ENCODE data around the gene MYH15.
A peak's percentile ranks its signal among the peaks of the same experiment; 100 is the strongest.

Gene MYH15

DNA sequence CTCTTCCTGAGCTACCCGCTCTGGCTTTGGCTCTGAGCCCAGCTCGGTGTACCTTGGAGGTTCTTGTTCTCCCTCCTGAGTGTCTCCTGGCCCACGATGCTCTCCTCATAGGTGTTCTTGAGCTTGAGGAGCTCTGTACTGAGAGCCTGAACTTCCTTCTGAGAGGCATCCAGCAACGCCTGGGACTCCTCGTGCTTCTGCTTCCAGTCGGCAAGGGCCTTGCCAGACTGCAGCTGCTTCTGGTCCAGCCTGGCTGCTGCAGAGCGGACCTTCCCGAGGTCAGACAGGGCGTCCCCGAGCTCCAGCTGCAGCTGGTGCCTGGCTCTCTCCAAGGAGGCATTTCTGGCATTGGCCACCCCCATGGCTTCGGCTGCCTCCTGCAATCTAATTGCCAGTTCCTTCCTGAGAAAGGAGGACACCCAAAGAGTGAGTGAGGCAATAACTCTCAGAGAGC is 99.8 kb downstream of the MYH15 start:
- no peak for DNase-seq

- no peak for DNase-seq
Observed at GRCh38 chr3:108409800-108410178, 100.6 kb downstream of the MYH15 start.

DNA sequence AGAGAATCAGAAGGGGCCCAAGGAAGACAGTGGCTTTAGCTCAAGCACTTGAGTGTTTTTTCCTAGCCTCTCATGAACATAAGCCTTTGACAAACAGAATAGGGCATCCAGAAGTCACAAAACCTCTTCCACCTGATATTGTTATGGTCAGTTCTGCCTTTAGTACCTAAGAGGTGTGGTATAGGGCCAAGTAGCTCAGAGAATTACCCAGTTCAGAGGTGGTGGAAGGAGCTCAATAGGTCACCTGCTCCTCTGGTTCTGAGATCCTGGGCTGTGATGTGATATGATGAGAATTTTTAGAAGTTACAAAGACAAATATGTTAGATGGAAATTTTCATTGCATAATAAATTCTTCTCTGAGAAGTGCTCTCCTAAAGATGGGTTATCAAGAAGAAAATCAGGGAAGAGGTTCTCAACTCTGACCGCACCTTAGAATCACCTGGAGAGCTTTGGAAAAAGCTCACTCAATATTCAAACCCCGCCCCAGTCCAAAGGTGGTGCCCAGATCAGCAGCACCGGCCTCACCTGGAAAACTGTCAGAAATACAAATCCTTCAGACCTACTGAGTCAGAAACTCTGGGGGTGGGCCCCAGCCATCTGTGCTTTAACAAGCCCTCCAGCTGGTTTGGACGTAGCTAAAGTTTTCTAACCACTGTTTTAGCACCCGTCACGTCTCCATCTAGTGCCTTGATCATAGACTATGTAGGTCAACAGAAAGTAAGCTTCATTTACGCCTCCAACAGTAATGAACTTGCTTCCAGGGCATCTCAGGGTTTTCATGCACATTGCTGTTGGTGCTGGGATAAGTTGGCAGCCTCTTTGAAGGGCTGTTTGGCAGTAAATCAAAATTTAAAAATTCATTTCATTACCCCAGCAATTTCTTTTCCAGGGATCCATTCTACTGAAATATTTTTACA is 101.3 kb downstream of the MYH15 start:
- DNase-seq = no peak

DNA sequence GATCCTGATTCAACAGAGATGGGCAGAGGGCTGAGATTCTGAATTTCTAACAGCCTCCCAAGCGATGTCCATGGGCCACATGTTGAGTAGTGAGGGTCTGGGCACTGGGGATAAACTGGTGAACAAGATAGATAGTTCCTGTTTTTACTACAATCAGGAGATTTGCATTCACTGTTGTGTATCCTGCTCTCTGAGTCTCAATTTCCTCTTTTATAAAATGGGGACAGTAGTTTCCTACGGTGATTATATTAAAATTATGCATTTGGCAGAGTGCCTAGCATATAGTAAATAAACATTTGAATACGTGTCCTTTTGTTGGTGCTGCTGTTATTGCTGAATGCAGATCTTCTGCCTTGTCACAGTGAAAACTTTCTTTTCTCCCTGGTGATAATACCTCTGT is 102.5 kb downstream of the MYH15 start:
- DNase-seq = no peak

DNA sequence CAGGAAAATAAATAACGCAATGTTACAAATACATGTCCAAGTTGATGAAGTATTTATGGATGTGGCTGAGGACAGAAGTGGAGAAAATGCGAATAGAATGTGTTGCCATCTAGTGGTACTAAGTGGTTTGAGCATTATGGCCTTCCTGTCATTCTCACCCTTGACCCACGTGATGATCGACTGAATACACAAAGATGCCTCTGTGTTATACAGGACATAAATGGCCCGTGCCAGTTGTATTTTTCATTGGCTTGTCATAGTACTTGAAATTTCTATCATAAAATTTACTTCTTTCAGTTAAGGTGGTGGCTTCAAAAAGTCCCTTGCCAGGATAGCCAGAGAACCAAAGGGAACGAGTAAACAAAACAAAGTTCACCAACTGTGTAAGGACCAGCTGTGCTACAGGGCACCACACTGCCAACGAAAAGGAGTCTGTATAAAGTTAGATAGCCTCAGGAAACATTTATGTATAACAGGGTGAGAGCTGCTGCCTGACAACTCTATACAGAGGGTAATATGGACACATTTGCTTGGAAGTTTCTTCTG is 103.7 kb downstream of the MYH15 start:
- DNase-seq = peak; percentile 59

- no peak for DNase-seq
Observed at GRCh38 chr3:108406063-108406660, 104.2 kb downstream of the MYH15 start.

DNA sequence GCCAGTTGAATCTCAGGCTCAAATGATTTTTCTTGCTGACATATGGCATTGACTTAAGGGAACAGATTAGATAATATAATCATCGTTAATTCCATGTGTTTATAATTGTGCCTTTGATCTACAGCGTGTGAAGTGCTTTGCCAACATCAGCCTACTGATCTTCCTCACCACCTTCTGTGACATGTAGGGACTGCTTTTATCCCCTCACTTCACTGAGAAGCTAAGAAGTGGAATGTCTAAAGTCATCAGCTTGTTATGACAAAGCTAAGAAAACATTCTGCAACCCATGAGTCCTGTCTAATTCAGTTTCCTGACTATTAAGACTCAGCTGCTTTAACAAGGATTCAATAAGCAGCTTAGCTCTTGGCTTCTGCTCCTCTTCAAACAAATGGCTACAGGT is 106.0 kb downstream of the MYH15 start:
- no peak for DNase-seq

DNA sequence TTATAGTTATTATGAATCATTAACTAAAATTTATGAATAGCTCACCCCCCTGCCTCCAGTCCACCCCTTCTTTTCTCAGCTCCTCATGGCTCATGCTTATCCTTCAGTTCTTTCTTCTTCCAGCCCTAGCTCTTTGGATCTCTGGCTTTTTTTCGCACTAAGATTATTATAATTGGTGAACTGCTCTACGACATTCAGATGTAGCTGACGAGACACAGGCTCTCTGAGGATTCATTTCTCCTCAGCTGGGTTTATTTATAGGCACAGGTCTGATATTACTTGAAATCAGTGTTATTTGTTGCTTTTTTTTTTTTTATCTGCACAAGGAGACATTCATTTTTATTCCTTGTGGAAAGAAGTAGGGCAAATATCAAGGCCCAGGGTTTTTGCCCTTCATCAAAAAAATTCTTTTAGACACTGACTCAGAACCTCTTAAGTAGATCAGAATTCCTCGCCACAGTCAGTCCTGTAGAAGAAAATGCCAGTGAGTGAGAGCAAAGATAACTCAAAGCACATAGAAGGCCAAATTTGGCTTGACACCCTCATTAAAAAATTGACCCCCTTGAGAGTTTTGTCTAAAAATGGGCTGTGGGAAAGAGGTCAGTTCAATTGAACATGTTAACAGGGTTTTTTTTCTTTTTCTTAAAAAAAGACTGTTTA is 106.6 kb downstream of the MYH15 start:
- DNase-seq = no peak

DNA sequence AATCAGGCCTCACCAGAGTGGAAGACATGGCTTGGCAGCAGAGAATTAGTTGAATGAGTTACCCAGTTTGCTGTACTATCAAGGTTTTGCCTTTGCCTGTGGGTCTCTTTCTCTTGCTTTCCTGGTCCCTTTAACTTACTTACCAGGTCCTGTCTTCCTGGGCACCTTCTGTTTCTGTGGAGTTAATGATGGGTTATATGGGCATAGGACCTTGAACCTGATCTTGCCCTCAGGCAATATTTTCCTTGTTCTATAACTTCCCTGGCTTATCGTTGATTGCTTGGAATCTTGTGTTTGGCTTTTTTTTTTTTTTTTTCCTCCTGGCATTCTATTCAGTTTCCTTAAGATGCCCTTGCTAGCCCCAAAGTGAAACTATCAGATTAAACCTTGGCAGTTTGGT is 107.2 kb downstream of the MYH15 start:
- DNase-seq = no peak

DNA sequence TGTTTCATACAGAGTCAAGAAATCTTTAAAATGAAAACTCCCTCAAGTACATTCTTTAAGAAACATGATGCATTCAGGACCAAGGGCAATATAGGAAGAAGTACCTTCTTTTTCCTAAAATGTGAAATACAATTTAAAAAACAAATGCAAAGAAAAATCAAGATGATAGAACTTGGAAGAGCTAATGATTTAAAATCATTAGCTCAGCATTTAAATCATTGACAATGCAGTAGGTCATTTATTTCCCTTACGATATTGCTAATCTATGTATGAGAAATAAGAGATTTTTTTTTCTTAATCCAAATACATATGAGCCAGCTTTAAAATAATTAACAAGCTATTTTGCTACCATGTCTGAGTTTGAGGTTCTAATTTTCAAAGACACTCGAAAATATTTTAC is 108.6 kb downstream of the MYH15 start:
- DNase-seq = no peak

GRCh38 chr3:108398510-108398909 is 111.9 kb downstream of the MYH15 start:
- DNase-seq = no peak

- no peak for DNase-seq
Observed at GRCh38 chr3:108396336-108396735, 114.1 kb downstream of the MYH15 start.

GRCh38 chr3:108394563-108394962 is 115.8 kb downstream of the MYH15 start:
- no peak for DNase-seq

DNA sequence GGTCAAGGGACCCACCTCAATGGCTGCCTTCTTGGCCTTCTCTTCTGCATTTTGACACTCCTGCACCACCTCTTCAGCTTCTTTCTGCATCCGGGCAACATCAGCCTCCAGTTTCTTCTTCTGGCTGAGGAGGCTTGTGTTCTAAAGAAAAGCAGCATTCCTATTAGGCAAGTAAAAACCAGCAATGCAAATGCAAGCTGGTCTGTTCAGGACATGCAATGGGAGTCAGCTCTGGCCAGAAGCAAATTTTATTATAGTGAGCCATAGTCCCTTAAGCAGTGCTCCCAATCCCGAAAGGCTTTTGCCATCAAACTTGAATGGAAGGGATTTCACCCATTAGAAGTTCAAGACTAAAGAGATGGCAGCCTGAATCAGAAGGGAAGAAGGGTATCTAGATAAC is 116.4 kb downstream of the MYH15 start:
- DNase-seq = no peak

GRCh38 chr3:108393128-108393900 is 117.1 kb downstream of the MYH15 start:
- DNase-seq = no peak

DNA sequence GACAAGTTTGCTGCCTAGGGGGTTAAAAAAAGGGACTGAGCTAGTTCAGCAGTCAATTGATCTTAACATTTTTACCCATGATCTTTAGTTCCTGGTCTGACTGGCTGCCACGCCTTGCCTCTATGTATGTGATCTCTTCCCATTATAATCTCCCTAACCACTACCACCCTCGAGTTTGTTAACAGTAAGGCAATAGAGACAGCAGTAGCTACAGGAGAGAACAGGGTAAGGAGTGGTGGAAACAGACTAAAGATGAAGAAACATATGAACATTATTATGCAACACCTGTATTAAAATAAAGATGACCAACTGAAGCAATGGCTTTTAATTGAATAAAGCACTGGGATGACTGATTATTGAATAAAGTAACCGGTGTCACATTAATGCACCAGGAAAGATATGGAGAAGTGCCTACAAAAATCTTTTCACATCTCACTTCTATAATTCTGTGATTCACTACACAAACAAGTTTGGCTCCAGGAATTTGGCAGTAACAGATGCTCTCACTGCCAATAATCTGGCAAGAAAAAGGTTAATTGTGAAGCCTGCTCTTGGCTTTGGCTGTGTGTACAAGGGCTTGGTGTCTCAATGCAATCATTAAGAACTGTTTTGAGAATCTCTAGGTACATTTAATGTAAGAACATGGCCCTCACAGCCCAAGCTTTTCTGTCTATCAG is 118.3 kb downstream of the MYH15 start:
- no peak for DNase-seq

DNA sequence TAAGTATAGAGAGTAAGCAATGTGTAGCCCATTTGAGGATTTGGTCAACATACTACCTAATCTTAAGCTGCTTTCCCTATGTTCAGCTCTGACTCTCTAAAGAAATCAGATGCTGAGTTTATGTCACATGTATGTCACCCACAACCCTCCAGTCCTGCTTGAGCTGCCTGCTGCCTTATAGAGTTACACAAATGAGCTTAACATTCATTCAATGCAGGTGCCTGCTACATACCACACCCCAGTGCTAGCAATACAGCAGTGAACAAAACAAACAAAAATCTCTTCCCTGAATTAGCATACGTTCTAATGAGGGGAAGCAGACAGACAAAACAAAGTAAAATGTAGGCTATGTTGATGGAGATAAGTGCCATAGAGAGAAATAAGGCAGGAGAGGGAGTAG is 121.0 kb downstream of the MYH15 start:
- DNase-seq = no peak

DNA sequence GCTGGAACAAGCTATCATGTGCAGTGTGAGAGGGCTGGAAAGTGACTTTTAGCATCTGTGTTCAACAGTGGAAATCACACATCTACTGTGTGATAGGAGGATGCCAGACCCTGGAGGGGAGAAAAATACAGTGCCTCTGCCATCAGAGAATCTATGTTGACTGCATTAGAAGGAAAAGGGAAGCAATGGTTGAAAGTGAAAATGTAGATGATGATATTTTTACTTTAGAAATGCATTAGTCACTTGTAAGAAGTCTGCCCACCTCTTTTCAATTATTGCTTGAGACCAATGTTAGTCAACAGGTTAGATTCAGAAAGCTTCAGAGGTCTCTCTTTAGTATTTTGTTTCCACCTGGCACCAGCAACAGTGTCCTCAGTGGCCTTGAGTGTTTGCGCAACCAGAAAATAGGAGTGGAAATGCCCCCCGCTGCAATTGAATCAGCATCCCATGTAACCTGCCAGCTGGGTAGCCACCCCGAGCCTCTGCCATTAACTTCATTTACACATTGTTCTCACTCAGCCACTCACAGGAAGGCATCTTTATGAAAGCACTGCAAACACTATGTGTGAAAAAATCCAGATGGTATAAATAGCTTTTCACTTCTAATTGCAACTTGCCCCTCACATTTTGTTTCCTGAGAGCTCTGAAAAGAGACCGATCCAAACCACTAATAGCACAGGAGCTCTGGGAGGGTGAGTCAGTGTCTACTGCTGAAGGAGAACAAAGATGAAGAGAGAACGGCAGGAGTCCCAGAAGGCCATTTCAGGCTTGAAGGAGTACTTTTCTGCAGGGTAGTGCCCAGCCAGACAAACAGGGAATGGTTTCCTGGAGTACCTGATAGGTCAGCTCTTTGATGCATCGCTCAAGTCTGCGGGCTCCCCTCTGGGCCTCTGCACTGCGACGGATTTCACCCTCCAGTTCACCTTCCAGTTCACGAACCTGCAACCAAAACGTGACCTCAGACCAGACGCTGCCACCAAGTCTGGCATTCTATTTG is 122.0 kb downstream of the MYH15 start:
- DNase-seq = peak; percentile 30

DNA sequence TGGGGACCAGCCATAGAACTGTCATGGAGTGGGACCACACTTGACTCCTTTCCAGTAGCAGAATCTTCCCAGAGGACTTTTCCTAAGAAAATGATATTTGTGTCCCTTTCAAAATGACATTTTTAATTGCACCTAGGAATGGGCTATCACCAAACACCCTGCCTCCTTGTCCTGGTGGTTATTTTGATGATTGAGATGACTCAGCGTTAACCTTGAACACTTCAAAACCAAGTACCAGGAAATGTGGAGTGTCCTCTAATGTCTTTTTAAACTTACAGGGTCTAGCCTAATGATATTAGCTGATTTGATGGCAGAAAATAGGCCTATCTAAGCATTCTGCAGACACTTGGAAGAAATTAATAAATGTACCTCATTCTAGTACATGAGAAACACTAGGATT is 123.3 kb downstream of the MYH15 start:
- DNase-seq = no peak

DNA sequence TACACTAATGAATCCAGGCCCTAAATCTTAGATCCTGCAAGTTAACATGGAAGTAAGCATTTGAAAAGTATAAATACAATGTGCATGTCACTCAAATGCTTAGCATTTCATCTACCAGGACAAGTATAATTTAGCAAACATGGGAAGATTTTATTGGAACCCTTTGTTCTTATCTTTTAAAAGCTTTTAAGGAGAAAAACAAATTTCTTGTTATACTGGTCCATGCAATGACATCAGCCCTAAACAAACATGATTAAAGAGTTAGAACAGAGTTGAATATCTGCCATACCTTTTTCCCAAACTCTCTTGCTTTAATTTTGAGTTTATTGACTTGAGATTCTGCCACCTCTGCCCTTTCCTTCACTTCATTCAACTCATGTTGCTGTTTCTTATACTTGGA is 127.1 kb downstream of the MYH15 start:
- DNase-seq = no peak
